GM12878 (cell line): ENCODE results near the gene GK.

Source experiments
- CTCF ChIP-seq, 3 experiments: IDR thresholded peaks in 2 of 3; conservative IDR thresholded peaks in 1 of 3; 2 replicates each; pipeline ENCODE4 v1.5.1; 2011; ENCODE audit warnings: low read depth in 3 of 3, low read length in 3 of 3, mild to moderate bottlenecking in 3 of 3, control low read depth in 2 of 3, moderate library complexity in 2 of 3, inconsistent platforms in 1 of 3, mixed read lengths in 1 of 3; ENCODE audit not compliant: control insufficient read depth in 2 of 3, insufficient read depth in 1 of 3; ENCODE audit errors: extremely low read depth in 1 of 3
- GATAD2B ChIP-seq: fragments of 450-650 bp; conservative IDR thresholded peaks from 2 replicates; pipeline ENCODE4 v1.6.1; 2017; ENCODE audit warnings: low read depth, mild to moderate bottlenecking, moderate library complexity
- JUND ChIP-seq: IDR thresholded peaks from 2 replicates; pipeline ENCODE4 v1.6.1; 2012; ENCODE audit warnings: low read depth, mild to moderate bottlenecking, low read length, improper control_type of control experiment, moderate library complexity

GRCh38 chrX:30618160-30618765 lies 35.0 kb upstream of the GK start:
- TF ChIP-seq GATAD2B (no peak), CTCF (IDR thresholded peaks at IDR 0.05 in 2 of 3, conservative IDR thresholded peaks at IDR 0.05 in 1 of 3; ENCODE audit: control insufficient read depth in 2 of 3, extremely low read depth in 1 of 3, insufficient read depth in 1 of 3, low read depth in 3 of 3, low read length in 3 of 3) (peak; percentile 23 to 30 (median 27); a peak in 3 of 6 replicates), JUND (no peak)
